BE2C (cell line): ENCODE measurements around the gene ABLIM3.

Source experiments
- DNase-seq: peaks from one replicate; pipeline ENCODE4 v3.0.0-alpha.2; 2020
- H3K27me3 ChIP-seq: fragments of 250-450 bp; sonication (Bioruptor Pico); 2 replicates; pipeline ENCODE4 v1.5.1; 2020; ENCODE audit warnings: mild to moderate bottlenecking
- H3K36me3 ChIP-seq: fragments of 250-450 bp; sonication (Bioruptor Pico); 2 replicates; pipeline ENCODE4 v1.5.1; 2020; ENCODE audit warnings: mild to moderate bottlenecking
- H3K4me1 ChIP-seq: fragments of 250-450 bp; sonication (Bioruptor Pico); 2 replicates; pipeline ENCODE4 v1.5.1; 2020
- H3K4me3 ChIP-seq: 2 replicates; pipeline ENCODE4 v1.5.1; 2011; ENCODE audit warnings: low read depth, low read length
- H3K9me3 ChIP-seq: fragments of 250-450 bp; sonication (Bioruptor Pico); 2 replicates; pipeline ENCODE4 v1.5.1; 2020
- TF ChIP-seq, protein P1 (sequence below): IDR thresholded peaks from 2 replicates; pipeline ENCODE4 v1.5.1; 2012; ENCODE audit warnings: mild to moderate bottlenecking, low read depth, low read length

Gene ABLIM3

DNA sequence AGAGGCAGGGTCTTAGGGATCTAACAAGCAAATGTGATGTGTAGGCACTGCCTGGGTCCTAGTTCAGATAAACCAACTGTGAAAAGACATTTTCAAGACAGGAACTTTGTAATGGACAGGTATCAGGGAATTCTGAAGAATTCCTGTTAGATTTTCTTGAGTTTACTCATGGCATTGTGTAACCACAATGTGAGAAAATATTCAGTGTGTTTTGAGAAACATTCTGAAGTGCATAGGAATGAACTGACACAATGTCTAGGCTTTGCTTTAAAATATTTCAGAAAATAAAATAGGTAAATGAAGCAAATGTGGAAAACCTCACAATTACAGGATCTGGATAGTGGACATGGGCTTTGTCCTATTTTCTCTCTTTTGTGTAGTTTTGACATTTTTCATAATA lies 115.2 kb downstream of the ABLIM3 start:
- Histone ChIP-seq H3K4me3 (no peak overlapping the region), H3K4me1 (no peaks in the 10 kb centered on the region), H3K27me3 (no peaks in the 10 kb centered on the region), H3K36me3 (no peaks in the 10 kb centered on the region), H3K9me3 (no peaks in the 10 kb centered on the region)
- no peak for DNase-seq
- TF ChIP-seq, protein P1, sequence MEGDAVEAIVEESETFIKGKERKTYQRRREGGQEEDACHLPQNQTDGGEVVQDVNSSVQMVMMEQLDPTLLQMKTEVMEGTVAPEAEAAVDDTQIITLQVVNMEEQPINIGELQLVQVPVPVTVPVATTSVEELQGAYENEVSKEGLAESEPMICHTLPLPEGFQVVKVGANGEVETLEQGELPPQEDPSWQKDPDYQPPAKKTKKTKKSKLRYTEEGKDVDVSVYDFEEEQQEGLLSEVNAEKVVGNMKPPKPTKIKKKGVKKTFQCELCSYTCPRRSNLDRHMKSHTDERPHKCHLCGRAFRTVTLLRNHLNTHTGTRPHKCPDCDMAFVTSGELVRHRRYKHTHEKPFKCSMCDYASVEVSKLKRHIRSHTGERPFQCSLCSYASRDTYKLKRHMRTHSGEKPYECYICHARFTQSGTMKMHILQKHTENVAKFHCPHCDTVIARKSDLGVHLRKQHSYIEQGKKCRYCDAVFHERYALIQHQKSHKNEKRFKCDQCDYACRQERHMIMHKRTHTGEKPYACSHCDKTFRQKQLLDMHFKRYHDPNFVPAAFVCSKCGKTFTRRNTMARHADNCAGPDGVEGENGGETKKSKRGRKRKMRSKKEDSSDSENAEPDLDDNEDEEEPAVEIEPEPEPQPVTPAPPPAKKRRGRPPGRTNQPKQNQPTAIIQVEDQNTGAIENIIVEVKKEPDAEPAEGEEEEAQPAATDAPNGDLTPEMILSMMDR: no peak

DNA sequence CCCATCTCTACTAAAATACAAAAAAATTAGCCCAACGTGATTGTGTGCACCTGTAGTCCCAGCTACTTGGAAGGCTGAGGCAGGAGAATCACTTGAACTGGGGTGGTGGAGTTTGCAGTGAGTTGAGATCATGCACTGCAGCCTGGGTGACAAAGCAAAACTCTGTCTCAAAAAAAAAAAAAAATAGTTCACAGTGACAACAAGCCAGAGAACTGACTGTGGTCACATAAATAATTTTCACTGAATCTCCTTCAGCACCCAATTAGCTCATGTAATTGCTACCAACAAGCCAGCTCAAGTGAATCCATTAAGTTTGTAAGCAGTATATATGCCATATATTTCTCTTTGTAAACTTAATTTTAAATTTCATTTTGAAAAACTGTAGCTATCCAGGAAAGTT lies 115.8 kb downstream of the ABLIM3 start:
- Histone ChIP-seq H3K36me3 (no peaks in the 10 kb centered on the region), H3K9me3 (no peaks in the 10 kb centered on the region), H3K27me3 (no peaks in the 10 kb centered on the region), H3K4me3 (no peak overlapping the region), H3K4me1 (no peaks in the 10 kb centered on the region)
- no peak for DNase-seq
- TF ChIP-seq, protein P1: no peak

DNA sequence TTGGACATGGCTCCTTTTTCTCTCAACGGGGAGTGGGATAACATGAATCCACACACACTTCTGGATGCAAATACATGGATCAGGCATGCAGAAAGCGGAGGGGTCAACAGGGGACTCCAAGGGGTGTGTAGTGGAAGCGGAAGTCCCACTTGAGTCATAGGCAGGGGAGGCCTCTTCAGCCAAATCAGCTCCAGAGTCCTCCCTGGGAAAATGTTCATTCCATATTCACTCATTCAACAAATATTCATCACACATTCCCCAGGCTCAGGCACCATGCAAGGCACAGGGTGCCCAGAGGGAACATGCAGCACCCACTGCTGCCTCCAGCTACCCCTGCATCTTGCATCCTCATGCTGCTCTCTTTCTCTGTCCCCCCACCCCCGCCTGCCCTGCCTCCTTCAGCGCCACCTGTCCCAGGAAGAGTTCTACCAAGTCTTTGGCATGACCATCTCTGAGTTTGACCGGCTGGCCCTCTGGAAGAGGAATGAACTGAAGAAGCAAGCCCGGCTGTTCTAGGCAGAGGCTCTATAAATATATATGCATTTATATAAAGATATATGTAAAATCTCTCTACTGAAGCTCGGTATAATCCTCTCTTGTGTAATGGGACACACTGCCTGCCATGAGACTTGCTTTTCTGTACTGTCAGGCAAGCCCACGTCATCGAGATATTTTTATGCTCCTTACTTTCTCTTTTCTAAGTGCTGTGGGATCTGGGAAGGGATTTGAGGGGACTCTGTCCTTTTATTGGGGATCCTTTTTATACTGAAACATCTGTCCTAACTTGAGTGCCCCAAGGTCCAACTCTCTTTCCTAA lies 116.8 kb downstream of the ABLIM3 start:
- H3K4me1 ChIP-seq: no peaks in the 10 kb centered on the region
- DNase-seq: no peak
- TF ChIP-seq, protein P1: no peak
- H3K4me3 ChIP-seq: no peak overlapping the region
- H3K27me3 ChIP-seq: no peaks in the 10 kb centered on the region
- H3K36me3 ChIP-seq: no peaks in the 10 kb centered on the region
- no peaks in the 10 kb centered on the region for H3K9me3 ChIP-seq

DNA sequence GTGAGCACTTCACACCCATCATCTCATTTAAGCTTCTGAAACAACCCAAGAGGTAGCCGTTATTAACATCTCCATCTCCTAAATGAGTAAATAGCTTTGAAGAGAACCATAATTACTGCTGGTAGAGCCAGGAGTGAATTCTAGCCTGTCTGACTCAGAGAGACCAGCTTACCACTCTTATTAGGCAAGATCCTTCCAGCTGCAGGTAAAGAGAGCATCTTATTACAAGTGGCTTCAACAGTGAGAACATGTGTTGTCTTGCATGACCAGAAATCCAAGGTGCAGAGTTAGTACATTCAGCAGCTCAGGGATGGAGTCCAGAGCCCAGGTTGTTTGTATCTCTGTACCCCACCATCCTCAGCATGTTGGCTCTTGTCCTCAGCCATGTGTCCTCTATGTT lies 119.5 kb downstream of the ABLIM3 start:
- no peaks in the 10 kb centered on the region for H3K9me3 ChIP-seq
- no peak for DNase-seq
- no peak overlapping the region for H3K4me3 ChIP-seq
- no peaks in the 10 kb centered on the region for H3K36me3 ChIP-seq
- H3K4me1 ChIP-seq: no peaks in the 10 kb centered on the region
- TF ChIP-seq, protein P1: no peak
- peaks cover 3% of the 10 kb centered on the region; the same call in 1 of the 2 replicates for H3K27me3 ChIP-seq

DNA sequence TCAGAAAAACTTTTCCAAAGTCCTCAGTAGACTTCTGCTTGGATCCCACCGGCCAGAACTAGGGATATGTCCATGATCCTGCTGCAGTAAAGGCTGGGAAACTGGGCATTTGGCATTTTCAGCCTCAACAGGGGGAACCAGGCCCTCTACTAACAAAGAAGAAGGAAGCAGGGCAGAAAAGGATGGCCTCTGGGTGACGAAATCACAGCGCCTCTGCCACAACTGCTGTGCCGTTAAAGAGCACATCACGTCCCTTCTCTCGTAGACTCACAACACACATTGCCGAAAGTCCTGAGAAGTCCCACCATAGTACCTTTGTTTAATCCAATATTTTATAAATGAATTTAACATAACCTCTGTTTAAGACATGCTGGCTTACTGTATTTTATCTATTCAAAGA lies 120.0 kb downstream of the ABLIM3 start:
- no peak for DNase-seq
- Histone ChIP-seq H3K36me3 (no peaks in the 10 kb centered on the region), H3K4me3 (no peak overlapping the region), H3K9me3 (no peaks in the 10 kb centered on the region), H3K27me3 (peaks cover 3% of the 10 kb centered on the region; the same call in 1 of the 2 replicates), H3K4me1 (no peaks in the 10 kb centered on the region)
- TF ChIP-seq, protein P1: no peak

DNA sequence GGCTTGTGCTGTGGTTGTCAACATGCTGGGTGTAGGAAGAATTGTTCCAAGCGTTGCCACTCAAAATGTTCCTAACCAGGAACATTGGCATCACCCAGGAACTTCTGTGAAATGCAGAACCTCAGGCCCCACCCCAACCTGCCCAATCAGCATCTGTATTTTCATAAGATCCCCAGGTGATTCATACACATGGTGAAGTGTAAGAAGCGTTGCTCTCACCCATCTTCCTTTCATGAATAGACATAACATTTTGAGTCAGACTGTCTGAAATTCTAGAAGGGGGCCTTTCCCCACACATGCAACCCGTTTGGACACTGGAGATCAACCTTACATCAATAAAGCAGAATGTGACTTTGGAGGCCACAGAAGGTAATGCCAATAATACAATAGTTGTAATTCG lies 121.0 kb downstream of the ABLIM3 start:
- no peak for DNase-seq
- Histone ChIP-seq H3K4me1 (no peaks in the 10 kb centered on the region), H3K27me3 (peaks cover 3% of the 10 kb centered on the region; the same call in 1 of the 2 replicates), H3K36me3 (no peaks in the 10 kb centered on the region), H3K9me3 (no peaks in the 10 kb centered on the region), H3K4me3 (no peak overlapping the region)
- TF ChIP-seq, protein P1: no peak
